Gastrocnemius medialis (tissue), 4 donors: ENCODE measurements around the gene SCRN3. TPM values are rescaled to one million over a fixed set of nuclear protein-coding genes. Genes with fewer than 3 reads are reported as not detected.

ENCODE experiments used
- ATAC-seq, 2 donors: fragments of 150-250 bp; one replicate each; pipeline ENCODE4 v1.9.1; 2016
- DNase-seq, 2 donors: peaks; one replicate each; pipeline ENCODE4 v3.0.0-alpha.2; 2019
- H3K27ac ChIP-seq, 4 donors: fragments of 200-600 bp; sonication (generic); 1 replicate in 1 of 4; 2 replicates in 3 of 4; pipeline ENCODE4 v1.5.1; 2016 to 2018; ENCODE audit warnings: mild to moderate bottlenecking in 2 of 4, moderate library complexity in 1 of 4
- H3K27me3 ChIP-seq, 3 donors: fragments of 200-600 bp; sonication (generic) in 2 of 3; 1 replicate in 1 of 3; 2 replicates in 2 of 3; pipeline versions ENCODE4 v1.5.1 to v1.6.0; 2016 to 2019; ENCODE audit warnings: mild to moderate bottlenecking in 1 of 3, moderate library complexity in 1 of 3
- H3K36me3 ChIP-seq, 2 donors: fragments of 200-600 bp; sonication (generic) in 1 of 2; one replicate each; pipeline ENCODE4 v1.5.1; 2017 to 2018
- H3K4me1 ChIP-seq, 2 donors: fragments of 200-600 bp; sonication (generic) in 1 of 2; one replicate each; pipeline ENCODE4 v1.5.1; 2016 to 2017; ENCODE audit warnings: mild to moderate bottlenecking in 2 of 2
- H3K4me3 ChIP-seq, 4 donors: fragments of 200-600 bp; sonication (generic) in 3 of 4; 1 replicate in 1 of 4; 2 replicates in 3 of 4; pipeline ENCODE4 v1.5.1; 2016 to 2019; ENCODE audit warnings: mild to moderate bottlenecking in 2 of 4
- H3K9me3 ChIP-seq, 3 donors: fragments of 200-600 bp; sonication (generic) in 2 of 3; 1 replicate in 1 of 3; 2 replicates in 2 of 3; pipeline ENCODE4 v1.5.1; 2016 to 2019
- CTCF ChIP-seq, 5 experiments: fragments of 450-650 bp in 3 of 5; fragments of 200-600 bp in 2 of 5; sonication (generic) in 2 of 5; IDR thresholded peaks in 4 of 5; conservative IDR thresholded peaks in 1 of 5; 1 replicate in 4 of 5; 2 replicates in 1 of 5; pipeline ENCODE4 v1.5.1; 2016 to 2019; ENCODE audit warnings: antibody characterized with exemption in 5 of 5, mild to moderate bottlenecking in 3 of 5, moderate library complexity in 3 of 5
- POLR2A ChIP-seq, 2 donors: fragments of 450-650 bp; IDR thresholded peaks; one replicate each; pipeline ENCODE4 v1.6.1; 2017; ENCODE audit warnings: antibody characterized with exemption in 2 of 2, mild to moderate bottlenecking in 2 of 2, moderate library complexity in 2 of 2
- in situ Hi-C, 4 donors: fragments of 200-750 bp; cut with MboI; loops; one replicate each; pipeline versions ENCODE4 v1.15.0 to v1.8.0; 2017; ENCODE audit warnings: low sequenced_read_pairs in 4 of 4
- intact Hi-C: fragments of 100-400 bp; cut with DNase I; formaldehyde crosslinking; loops from one replicate; pipeline ENCODE4 v1.15.1; 2023; ENCODE audit warnings: low total_unique reads
- total RNA-seq, 4 donors: library from RNA; depleted of rRNA; stranded (reverse); fragments of >200 nt; gene quantifications; one replicate each; pipeline versions ENCODE4 v1.1.0 to v1.2.3, GENCODE V29; 2016

The SCRN3 gene
- total RNA-seq, 4 donors from 2014 or later = 13.9 to 24.2 (median 20.7) TPM

- DNase-seq = no peak
- TF ChIP-seq CTCF (IDR thresholded peaks at IDR 0.05 in 4 of 5, conservative IDR thresholded peaks at IDR 0.05 in 1 of 5) (no peak), POLR2A (IDR thresholded peaks at IDR 0.05) (no peak)
- Histone ChIP-seq H3K27ac (no peak overlapping the region), H3K9me3 (no peaks in the 10 kb centered on the region), H3K27me3 (no peaks in the 10 kb centered on the region), H3K4me1 (no peaks in the 10 kb centered on the region), H3K36me3 (peaks cover 0 to 30% of the 10 kb centered on the region in 2 donors), H3K4me3 (no peak overlapping the region)
- intact Hi-C loops (no loop called here), in situ Hi-C loops (no loop called here)
- no peak for ATAC-seq
Measured at GRCh38 chr2:174446531-174446930, 51.0 kb downstream of the SCRN3 start.

- DNase-seq (no peak), ATAC-seq (no peak)
- in situ Hi-C loops = no loop called here
- intact Hi-C loops = no loop called here
- Histone ChIP-seq H3K36me3 (peaks cover 0 to 25% of the 10 kb centered on the region in 2 donors), H3K9me3 (no peaks in the 10 kb centered on the region), H3K27me3 (no peaks in the 10 kb centered on the region), H3K4me3 (no peak overlapping the region), H3K4me1 (no peaks in the 10 kb centered on the region), H3K27ac (no peak overlapping the region)
- TF ChIP-seq POLR2A (IDR thresholded peaks at IDR 0.05) = no peak
- TF ChIP-seq CTCF (IDR thresholded peaks at IDR 0.05 in 4 of 5, conservative IDR thresholded peaks at IDR 0.05 in 1 of 5) = no peak
Measured at GRCh38 chr2:174449033-174449432, 53.5 kb downstream of the SCRN3 start.

- ATAC-seq (no peak), DNase-seq (no peak)
- Histone ChIP-seq H3K4me1 (no peaks in the 10 kb centered on the region), H3K27me3 (no peaks in the 10 kb centered on the region), H3K36me3 (peaks cover 0 to 19% of the 10 kb centered on the region in 2 donors), H3K9me3 (no peaks in the 10 kb centered on the region), H3K4me3 (no peak overlapping the region), H3K27ac (no peak overlapping the region)
- intact Hi-C loops = no loop called here
- in situ Hi-C loops = loop anchor here in 1 of 4 donors (25.0 kb wide), 1 partner anchor 237 kb away; no protein-coding TSS in a partner anchor
- TF ChIP-seq CTCF (IDR thresholded peaks at IDR 0.05 in 4 of 5, conservative IDR thresholded peaks at IDR 0.05 in 1 of 5) (no peak), POLR2A (IDR thresholded peaks at IDR 0.05) (no peak)
Measured at GRCh38 chr2:174450021-174450816, 54.7 kb downstream of the SCRN3 start.

GRCh38 chr2:174454566-174454965, 59.0 kb downstream of the SCRN3 start:
- H3K27me3 ChIP-seq = no peaks in the 10 kb centered on the region
- TF ChIP-seq CTCF (IDR thresholded peaks at IDR 0.05 in 4 of 5, conservative IDR thresholded peaks at IDR 0.05 in 1 of 5) = no peak
- H3K27ac ChIP-seq = no peak overlapping the region
- H3K4me1 ChIP-seq = no peaks in the 10 kb centered on the region
- H3K9me3 ChIP-seq = no peaks in the 10 kb centered on the region
- DNase-seq (no peak), ATAC-seq (no peak)
- in situ Hi-C loops (loop anchor here in 1 of 4 donors (25.0 kb wide), 1 partner anchor 233 kb away; no protein-coding TSS in a partner anchor), intact Hi-C loops (no loop called here)
- peaks cover 0 to 30% of the 10 kb centered on the region in 2 donors for H3K36me3 ChIP-seq
- H3K4me3 ChIP-seq = no peak overlapping the region
